Measurements from ENCODE around the gene FOLR3. TPM values are rescaled to one million over a fixed set of nuclear protein-coding genes. Genes with fewer than 3 reads are reported as not detected.
"Not testable (repeated sequence)": the region's sequence is repeated elsewhere in the genome, so short reads cannot be mapped to it uniquely, and the experiment has no call there.

FOLR3 gene
- total RNA-seq, 4 donors from 2014 or later = 1.2 to 1.6 TPM; not detected in 2

DNA sequence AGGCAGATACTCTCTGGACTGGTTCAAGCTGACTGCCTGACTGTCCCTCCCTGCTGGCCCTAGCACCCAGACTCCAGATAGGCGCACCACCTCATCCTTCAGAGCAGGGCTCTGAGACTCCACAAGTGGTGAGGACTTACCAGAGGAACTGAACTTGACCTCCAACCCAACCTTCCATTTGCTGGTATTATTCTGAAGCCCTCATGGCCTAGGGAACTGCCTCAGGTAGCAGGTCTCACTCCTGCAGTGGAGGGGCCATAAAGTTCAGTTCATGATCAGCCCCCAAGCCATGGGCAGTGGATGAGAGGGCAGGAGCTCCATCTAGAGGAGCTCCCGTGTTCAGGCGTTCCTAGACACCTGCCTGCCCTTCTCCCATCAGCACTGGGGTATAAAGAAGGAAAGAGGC, 46.0 kb downstream of the FOLR3 start:
- 80 to 90% methylated on average over 2 to 3 of the region's 3 CpGs for WGBS, 2 donors
- H3K27me3 ChIP-seq; H3K36me3 ChIP-seq; H3K4me3 ChIP-seq (replicated peaks in 1 of 3); H3K9me3 ChIP-seq; DNase-seq; intact Hi-C loops (cut with DNase I); H3K27ac ChIP-seq: not testable (repeated sequence)
- TF ChIP-seq, protein P1, sequence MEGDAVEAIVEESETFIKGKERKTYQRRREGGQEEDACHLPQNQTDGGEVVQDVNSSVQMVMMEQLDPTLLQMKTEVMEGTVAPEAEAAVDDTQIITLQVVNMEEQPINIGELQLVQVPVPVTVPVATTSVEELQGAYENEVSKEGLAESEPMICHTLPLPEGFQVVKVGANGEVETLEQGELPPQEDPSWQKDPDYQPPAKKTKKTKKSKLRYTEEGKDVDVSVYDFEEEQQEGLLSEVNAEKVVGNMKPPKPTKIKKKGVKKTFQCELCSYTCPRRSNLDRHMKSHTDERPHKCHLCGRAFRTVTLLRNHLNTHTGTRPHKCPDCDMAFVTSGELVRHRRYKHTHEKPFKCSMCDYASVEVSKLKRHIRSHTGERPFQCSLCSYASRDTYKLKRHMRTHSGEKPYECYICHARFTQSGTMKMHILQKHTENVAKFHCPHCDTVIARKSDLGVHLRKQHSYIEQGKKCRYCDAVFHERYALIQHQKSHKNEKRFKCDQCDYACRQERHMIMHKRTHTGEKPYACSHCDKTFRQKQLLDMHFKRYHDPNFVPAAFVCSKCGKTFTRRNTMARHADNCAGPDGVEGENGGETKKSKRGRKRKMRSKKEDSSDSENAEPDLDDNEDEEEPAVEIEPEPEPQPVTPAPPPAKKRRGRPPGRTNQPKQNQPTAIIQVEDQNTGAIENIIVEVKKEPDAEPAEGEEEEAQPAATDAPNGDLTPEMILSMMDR (IDR thresholded peaks at IDR 0.05) = peak in 1 of 6 experiments; percentile 8
- H3K4me1 ChIP-seq = peaks cover 11 to 19% of the 10 kb centered on the region in 2 donors

DNA sequence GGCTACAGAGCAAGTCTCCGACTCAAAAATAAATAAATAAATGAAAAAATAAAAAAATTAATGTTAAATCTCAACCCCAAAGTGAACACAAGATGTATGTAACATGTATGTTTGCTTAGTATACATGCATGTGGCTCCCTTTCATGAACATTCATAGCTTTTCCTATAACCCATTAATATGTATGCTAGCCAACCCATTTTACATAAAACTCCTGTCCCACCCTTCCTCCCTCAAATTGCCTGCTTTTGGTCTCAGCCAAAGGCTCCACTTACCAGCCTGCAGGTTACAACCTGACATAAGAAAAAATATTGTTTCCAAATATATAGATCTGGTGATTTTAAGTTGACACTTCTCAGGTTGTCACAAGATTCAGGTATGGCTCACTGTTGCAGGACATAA, 52.7 kb downstream of the FOLR3 start:
- Histone ChIP-seq H3K36me3 (no peaks in the 10 kb centered on the region), H3K4me1 (peaks cover 11 to 20% of the 10 kb centered on the region in 2 donors), H3K27ac (no peak overlapping the region), H3K9me3 (no peaks in the 10 kb centered on the region), H3K27me3 (no peaks in the 10 kb centered on the region), H3K4me3 (replicated peaks in 1 of 3) (no peak overlapping the region)
- TF ChIP-seq, protein P1 (IDR thresholded peaks at IDR 0.05) = no peak
- TF ChIP-seq POLR2A (IDR thresholded peaks at IDR 0.05) = no peak
- DNase-seq = no peak
- 92 to 93% methylated on average over 1 of the region's 1 CpG for WGBS, 2 donors
- intact Hi-C loops (cut with DNase I) = no loop called here

Other genes with a start within 250 kb of the FOLR3 start
- 10 to 100 TPM; 13.8 to 19.9 (median 16.4) TPM for gene XNDC1N, start 207.1 kb upstream of the FOLR3 start, total RNA-seq
- 10 to 100 TPM; 41.9 to 64.4 (median 54.7) TPM for gene RNF121, start 206.7 kb upstream of the FOLR3 start, total RNA-seq
- 10 to 100 TPM in 2 of 4 donors, 1 to 10 TPM in 2; 7.6 to 12.1 (median 9.5) TPM for gene IL18BP, start 136.8 kb upstream of the FOLR3 start, total RNA-seq
- 100 to 1,000 TPM; 259 to 342 (median 280) TPM for gene NUMA1, start 55.2 kb upstream of the FOLR3 start, total RNA-seq
- gene LRRC51, start 54.9 kb upstream of the FOLR3 start, total RNA-seq = 10 to 100 TPM; 13.0 to 24.5 (median 14.1) TPM
- gene LAMTOR1, start 32.4 kb upstream of the FOLR3 start, total RNA-seq = 100 to 1,000 TPM; 127 to 204 (median 182) TPM
- not detected for gene TOMT, start 29.8 kb upstream of the FOLR3 start, total RNA-seq
- 10 to 100 TPM; 21.5 to 49.6 (median 39.7) TPM for gene ANAPC15, start 23.0 kb upstream of the FOLR3 start, total RNA-seq
- gene FOLR1, start 56.4 kb downstream of the FOLR3 start, total RNA-seq = 10 to 100 TPM in 3 of 4 donors, 1 to 10 TPM in 1; 5.5 to 64.9 (median 36.3) TPM
- gene FOLR2, start 81.1 kb downstream of the FOLR3 start, total RNA-seq = 10 to 100 TPM in 2 of 4 donors, 1 to 10 TPM in 2; 5.3 to 28.6 (median 9.7) TPM
- 100 to 1,000 TPM in 2 of 4 donors, 10 to 100 TPM in 2; 85.9 to 114 (median 99.5) TPM for gene INPPL1, start 89.0 kb downstream of the FOLR3 start, total RNA-seq
- not detected for gene PHOX2A, start 108.5 kb downstream of the FOLR3 start, total RNA-seq

All from thyroid gland (tissue), 4 donors.